ENCODE results near the gene PPM1D.

GRCh38 chr17:60563743-60564142 lies 36.2 kb upstream of the PPM1D start:
- TF ChIP-seq CTCF (IDR thresholded peaks at IDR 0.05; ENCODE audit: poor library complexity) (no peak), EZH2 (IDR thresholded peaks at IDR 0.05; ENCODE audit: borderline replicate concordance) (no peak), EZH2phosphoT487 (IDR thresholded peaks at IDR 0.05; ENCODE audit: low read depth, severe bottlenecking, unreplicated experiment) (no peak)
